SK-N-SH (cell line): ENCODE measurements around the gene TMEM184B. TPM values are rescaled to one million over a fixed set of nuclear protein-coding genes. Genes with fewer than 3 reads are reported as not detected.

Experiments
- CTCF ChIA-PET: fragments of 300-600, 350-600 bp; formaldehyde crosslinking; extraction: SDS; loops from one replicate; lab custom pipeline; 2021; lab: Yijun Ruan, JAX
- POLR2A ChIA-PET: fragments of 350-600 bp; sonication (Branson Sonifier 250); formaldehyde crosslinking; extraction: SDS; loops from one replicate; lab custom pipeline; 2020; ENCODE audit warnings: antibody characterized with exemption, inconsistent platforms; lab: Yijun Ruan, JAX
- DNase-seq: peaks from one replicate; pipeline ENCODE4 v3.0.0; 2012
- H2AFZ ChIP-seq: fragments of 200-600 bp; sonication (generic); 2 replicates; pipeline ENCODE4 v1.8.1; 2016; ENCODE audit warnings: antibody characterized with exemption, mild to moderate bottlenecking, low read depth
- H3F3A ChIP-seq: fragments of 200-600 bp; sonication (generic); replicated peaks from 2 replicates; pipeline ENCODE3; 2016; ENCODE audit warnings: antibody characterized with exemption, mild to moderate bottlenecking; ENCODE audit not compliant: insufficient read depth
- H3K27ac ChIP-seq, 2 experiments: fragments of 200-500 bp in 1 of 2; fragments of 200-600 bp in 1 of 2; sonication (Bioruptor generic) in 1 of 2; sonication (generic), shearing (Covaris generic) in 1 of 2; 2 replicates each; pipeline versions ENCODE4 v1.5.1 to v1.6.1; 2014 to 2016; ENCODE audit warnings: low read depth in 2 of 2, inconsistent platforms in 1 of 2, low read length in 1 of 2, mild to moderate bottlenecking in 1 of 2, mixed read lengths in 1 of 2
- H3K27me3 ChIP-seq: fragments of 200-600 bp; sonication (generic), shearing (Covaris generic); 2 replicates; pipeline ENCODE4 v1.6.1; 2016; ENCODE audit warnings: mixed run types; ENCODE audit not compliant: insufficient read depth
- H3K36me3 ChIP-seq, 2 experiments: fragments of 200-500 bp in 1 of 2; fragments of 200-600 bp in 1 of 2; sonication (Bioruptor generic) in 1 of 2; sonication (generic) in 1 of 2; replicated peaks in 1 of 2; 2 replicates each; pipeline versions ENCODE3 to v1.5.1; 2014 to 2016; ENCODE audit warnings: low read length in 1 of 2, mild to moderate bottlenecking in 1 of 2; ENCODE audit not compliant: insufficient read depth in 2 of 2, control insufficient read depth in 1 of 2
- H3K4me1 ChIP-seq, 2 experiments: fragments of 200-500 bp in 1 of 2; fragments of 200-600 bp in 1 of 2; sonication (Bioruptor generic) in 1 of 2; sonication (generic), shearing (Covaris generic) in 1 of 2; 2 replicates each; pipeline versions ENCODE4 v1.5.1 to v1.6.1; 2014 to 2016; ENCODE audit warnings: low read depth in 1 of 2, low read length in 1 of 2, mixed run types in 1 of 2; ENCODE audit not compliant: insufficient read depth in 2 of 2, control insufficient read depth in 1 of 2
- H3K4me2 ChIP-seq: fragments of 200-600 bp; sonication (generic), shearing (Covaris generic); 2 replicates; pipeline ENCODE4 v1.6.1; 2017; ENCODE audit warnings: mixed run types
- H3K4me3 ChIP-seq, 2 experiments: fragments of 200-500 bp in 1 of 2; fragments of 200-600 bp in 1 of 2; sonication (Bioruptor generic) in 1 of 2; sonication (generic), shearing (Covaris generic) in 1 of 2; 2 replicates each; pipeline versions ENCODE4 v1.5.1 to v1.8.1; 2014 to 2016; ENCODE audit warnings: low read depth in 2 of 2, inconsistent platforms in 1 of 2, low read length in 1 of 2, mild to moderate bottlenecking in 1 of 2, mixed read lengths in 1 of 2, moderate library complexity in 1 of 2
- H3K79me2 ChIP-seq: fragments of 200-600 bp; sonication (generic); 2 replicates; pipeline ENCODE4 v1.8.1; 2017; ENCODE audit warnings: mild to moderate bottlenecking; ENCODE audit not compliant: insufficient read depth
- H3K9ac ChIP-seq: fragments of 200-600 bp; sonication (generic); 2 replicates; pipeline ENCODE4 v1.6.1; 2017; ENCODE audit warnings: mixed run types
- H3K9me2 ChIP-seq: fragments of 200-600 bp; sonication (generic); 2 replicates; pipeline ENCODE4 v1.6.1; 2017; ENCODE audit warnings: mixed run types
- H3K9me3 ChIP-seq: fragments of 200-600 bp; sonication (generic); 2 replicates; pipeline ENCODE4 v1.6.1; 2017; ENCODE audit warnings: mixed run types, mild to moderate bottlenecking, moderate library complexity
- H4K20me1 ChIP-seq: fragments of 200-600 bp; sonication (generic); 2 replicates; pipeline ENCODE4 v1.6.1; 2017; ENCODE audit warnings: mild to moderate bottlenecking, mixed run types; ENCODE audit not compliant: insufficient read depth
- CHD2 ChIP-seq: fragments of 150-350 bp; IDR thresholded peaks from 2 replicates; pipeline ENCODE4 v1.6.1; 2018; ENCODE audit warnings: low read length; ENCODE audit not compliant: partially characterized antibody
- CTCF ChIP-seq: fragments of 200-600 bp; sonication (generic); IDR thresholded peaks from 2 replicates; pipeline ENCODE4 v1.6.1; 2017; ENCODE audit warnings: antibody characterized with exemption, mild to moderate bottlenecking, moderate library complexity
- EP300 ChIP-seq, 2 experiments: IDR thresholded peaks; 2 replicates each; pipeline versions ENCODE4 v1.4.0 to v1.6.1; 2012; ENCODE audit warnings: borderline replicate concordance in 1 of 2, low read depth in 1 of 2, low read length in 1 of 2
- GABPA ChIP-seq: IDR thresholded peaks from 2 replicates; pipeline ENCODE4 v1.4.0; 2012; ENCODE audit warnings: low read depth, mild to moderate bottlenecking
- GATA2 ChIP-seq: sonication (generic); formaldehyde crosslinking; IDR thresholded peaks from 2 replicates; pipeline ENCODE4 v1.5.0; 2020; ENCODE audit warnings: mild to moderate bottlenecking, missing genetic modification reagents
- JUND ChIP-seq: IDR thresholded peaks from 2 replicates; pipeline ENCODE4 v1.4.0; 2012
- POLR2AphosphoS5 ChIP-seq: IDR thresholded peaks from 2 replicates; pipeline ENCODE4 v1.6.1; 2012; ENCODE audit warnings: low read depth, low read length
- RCOR1 ChIP-seq: fragments of 150-350 bp; IDR thresholded peaks from 2 replicates; pipeline ENCODE4 v1.6.1; 2017; ENCODE audit warnings: antibody characterized with exemption, low read length
- RFX5 ChIP-seq: IDR thresholded peaks from 2 replicates; pipeline ENCODE4 v1.6.1; 2012; ENCODE audit warnings: mild to moderate bottlenecking, improper control_type of control experiment, low read length
- RXRA ChIP-seq: IDR thresholded peaks from 2 replicates; pipeline ENCODE4 v1.4.0; 2012; ENCODE audit warnings: low read depth, mild to moderate bottlenecking, borderline replicate concordance
- SIN3A ChIP-seq: IDR thresholded peaks from 2 replicates; pipeline ENCODE4 v1.6.1; 2012; ENCODE audit warnings: low read depth, mild to moderate bottlenecking, low read length, moderate library complexity, borderline replicate concordance
- TAF1 ChIP-seq: IDR thresholded peaks from 2 replicates; pipeline ENCODE4 v1.6.1; 2012; ENCODE audit warnings: low read depth, mild to moderate bottlenecking, low read length, moderate library complexity, borderline replicate concordance
- ZBTB33 ChIP-seq: IDR thresholded peaks from 2 replicates; pipeline ENCODE4 v1.4.0; 2012; ENCODE audit warnings: low read depth, borderline replicate concordance
- WGBS: methylation state at CpG from one replicate; pipeline ENCODE4 v1.1.6; 2017; ENCODE audit warnings: low lambda C conversion rate; 5-methylcytosine and 5-hydroxymethylcytosine counted together
- polyA plus RNA-seq, 3 experiments: library from polyadenylated mRNA; depleted of rRNA; stranded (reverse); fragments of >200 nt; gene quantifications; 2 replicates each; pipeline ENCODE4 v1.2.3, GENCODE V29; 2012

Gene TMEM184B
- polyA plus RNA-seq, 1 of the 3 experiments (the other 2 are of a cell fraction), result 25.3 TPM

- TF ChIP-seq ZBTB33 (no peak), CHD2 (no peak), GATA2 (CRISPR knock-in tag) (no peak), GABPA (no peak), RCOR1 (no peak), POLR2AphosphoS5 (no peak), RXRA (no peak), JUND (no peak), TAF1 (no peak)
- TF ChIP-seq, all 33 proteins: peak for 0
Observed at GRCh38 chr22:38173641-38173906, 99.2 kb downstream of the TMEM184B start (continued).

- TF ChIP-seq TAF1, result no peak
- no peak for TF ChIP-seq CTCF
- no peak for TF ChIP-seq RFX5
- no peak for TF ChIP-seq EP300 (IDR thresholded peaks at IDR 0.05; ENCODE audit: borderline replicate concordance in 1 of 2, low read depth in 1 of 2, low read length in 1 of 2)
- no peak for TF ChIP-seq SIN3A
- no peak for TF ChIP-seq POLR2AphosphoS5
- no peak for TF ChIP-seq GATA2 (CRISPR knock-in tag)
- POLR2A ChIA-PET, result no interaction called here
- WGBS, result 90% methylated on average over 2 of the region's 16 CpGs
- Histone ChIP-seq H3K27me3 (no peaks in the 10 kb centered on the region), H4K20me1 (no peaks in the 10 kb centered on the region), H3K9me2 (no peaks in the 10 kb centered on the region), H3K4me3 (no peak overlapping the region), H3K4me1 (peaks cover 0 to 14% of the 10 kb centered on the region in 2 experiments; a peak in 1 of 4 replicates), H3K4me2 (no peak overlapping the region), H3K9me3 (no peaks in the 10 kb centered on the region), H3K9ac (no peak overlapping the region), H3K79me2 (no peaks in the 10 kb centered on the region), H3F3A (no peaks in the 10 kb centered on the region), H3K27ac (no peak overlapping the region; a peak in 1 of 4 replicates), H2AFZ (no peak overlapping the region), H3K36me3 (no peaks in the 10 kb centered on the region)
- DNase-seq, result no peak
- CTCF ChIA-PET, result no interaction called here
Observed at GRCh38 chr22:38172832-38173640, 99.8 kb downstream of the TMEM184B start.
